Ovary (tissue), 9 donors: Measurements from ENCODE around the gene CCDC152. TPM values are rescaled to one million over a fixed set of nuclear protein-coding genes. Genes with fewer than 3 reads are reported as not detected.

Experiments
- DNase-seq, 5 donors: peaks; one replicate each; pipeline ENCODE4 v3.0.0-alpha.2; 2019 to 2020
- H3K27ac ChIP-seq, 2 donors: fragments of 200-600 bp; one replicate each; pipeline versions ENCODE4 v1.5.1 to v1.8.0; 2019 to 2022
- H3K27me3 ChIP-seq: fragments of 200-600 bp; one replicate; pipeline ENCODE4 v1.8.0; 2022
- H3K36me3 ChIP-seq: fragments of 200-600 bp; sonication (generic); one replicate; pipeline ENCODE4 v1.5.1; 2019
- H3K4me1 ChIP-seq: one replicate; pipeline ENCODE4 v1.8.1; 2013; ENCODE audit warnings: mild to moderate bottlenecking, moderate library complexity; ENCODE audit not compliant: insufficient read depth
- H3K4me3 ChIP-seq: fragments of 200-600 bp; sonication (generic); one replicate; pipeline ENCODE4 v1.5.1; 2017
- H3K9me3 ChIP-seq, 2 donors: fragments of 200-600 bp in 1 of 2; sonication (generic) in 1 of 2; one replicate each; pipeline versions ENCODE4 v1.5.1 to v1.8.1; 2013 to 2019; ENCODE audit warnings: mild to moderate bottlenecking in 1 of 2, moderate library complexity in 1 of 2
- CTCF ChIP-seq, 3 donors: fragments of 450-650 bp in 2 of 3; fragments of 200-600 bp in 1 of 3; IDR thresholded peaks; one replicate each; pipeline versions ENCODE4 v1.5.1 to v1.8.0; 2016 to 2022; ENCODE audit warnings: antibody characterized with exemption in 3 of 3, mild to moderate bottlenecking in 1 of 3
- EP300 ChIP-seq: sonication (generic); formaldehyde crosslinking; IDR thresholded peaks from one replicate; pipeline ENCODE4 v1.6.1; 2017; ENCODE audit warnings: antibody characterized with exemption
- POLR2A ChIP-seq: fragments of 450-650 bp; IDR thresholded peaks from one replicate; pipeline ENCODE4 v1.6.1; 2017; ENCODE audit warnings: antibody characterized with exemption, mild to moderate bottlenecking, moderate library complexity
- WGBS, 3 donors: extraction: QIAGEN DNeasy Blood & Tissue Kit in 1 of 3; methylation state at CpG; one replicate each; pipeline versions ENCODE4 v1.1.5 to v1.1.7; 2013 to 2017; 5-methylcytosine and 5-hydroxymethylcytosine counted together
- intact Hi-C, 4 donors: fragments of 100-400 bp; cut with DNase I; formaldehyde crosslinking; loops; one replicate each; pipeline versions ENCODE4 v1.11.0 to v1.15.1; 2022 to 2023
- polyA plus RNA-seq, 2 donors: library from polyadenylated mRNA; stranded (reverse); fragments of 200-250 nt in 1 of 2; fragments of 350-450 nt in 1 of 2; fragmentation: Illumina TruSeq in 1 of 2; extraction: RNeasy Lipid Tissue Mini Kit (QIAGEN cat#74804) in 1 of 2; gene quantifications; one replicate each; pipeline ENCODE4 v1.2.3, GENCODE V29; 2013 to 2014
- total RNA-seq, 7 donors: library from RNA; depleted of rRNA in 2 of 7; stranded (reverse); fragments of >200 nt in 2 of 7; fragmentation: NEBNext Ultra II Directional in 3 of 7; extraction: Animal tissue kit (Norgen Biotek cat#: 25700) in 3 of 7; gene quantifications; one replicate each; pipeline versions ENCODE4 v1.1.0 to v1.2.4, GENCODE V29; 2016 to 2023
- donor health status: DM: no; HTN: no; CAD: no; lungs with moderate emphysema.
- donor health status: DM: no; HTN: no; CAD: no.
- donor health status: Bipolar disorder and iron deficiency.
- donor health status: DM: yes; HTN: yes; CAD: no.
- donor health status: DM: no; HTN: no; CAD: no.
- donor health status: DM: yes; HTN: yes; CAD: no.

CCDC152 gene
- total and polyA plus RNA-seq, 9 donors: 1.7 to 5.5 (median 3.7) TPM

GRCh38 chr5:42768106-42768504 lies 11.5 kb downstream of the CCDC152 start:
- H3K27ac ChIP-seq: no peak overlapping the region
- no peaks in the 10 kb centered on the region for H3K4me1 ChIP-seq
- no peak for TF ChIP-seq CTCF (IDR thresholded peaks at IDR 0.05)
- no peak for TF ChIP-seq POLR2A
- no peak for TF ChIP-seq EP300
- no peaks in the 10 kb centered on the region for H3K9me3 ChIP-seq
- no peak for DNase-seq
- no peak overlapping the region for H3K4me3 ChIP-seq
- intact Hi-C loops: loop anchor here in 3 of 4 donors (5.0 to 10.0 kb wide), 3 partner anchors 763 to 903 kb away; no protein-coding TSS in a partner anchor
- no peaks in the 10 kb centered on the region for H3K27me3 ChIP-seq
- 12 to 19% (median 16%) methylated on average over 1 of the region's 1 CpG for WGBS, 3 donors
- no peaks in the 10 kb centered on the region for H3K36me3 ChIP-seq

GRCh38 chr5:42770003-42770402 lies 13.4 kb downstream of the CCDC152 start:
- Histone ChIP-seq H3K9me3 (no peaks in the 10 kb centered on the region), H3K27ac (no peak overlapping the region), H3K36me3 (no peaks in the 10 kb centered on the region), H3K4me1 (no peaks in the 10 kb centered on the region), H3K27me3 (no peaks in the 10 kb centered on the region), H3K4me3 (no peak overlapping the region)
- TF ChIP-seq POLR2A (no peak), CTCF (IDR thresholded peaks at IDR 0.05) (no peak), EP300 (no peak)
- intact Hi-C loops: no loop called here
- DNase-seq: no peak

- intact Hi-C loops: no loop called here
- WGBS, 3 donors: 81 to 85% (median 81%) methylated on average over 13 of the region's 13 CpGs
- no peak for DNase-seq
- H3K4me3 ChIP-seq: no peak overlapping the region
- H3K27ac ChIP-seq: no peak overlapping the region
- H3K9me3 ChIP-seq: no peaks in the 10 kb centered on the region
- H3K4me1 ChIP-seq: no peaks in the 10 kb centered on the region
- H3K36me3 ChIP-seq: no peaks in the 10 kb centered on the region
- TF ChIP-seq CTCF (IDR thresholded peaks at IDR 0.05) (no peak), EP300 (no peak), POLR2A (no peak)
- H3K27me3 ChIP-seq: no peaks in the 10 kb centered on the region
These were observed 15.8 kb downstream of the CCDC152 start for GRCh38 chr5:42772265-42772993.

- no peak overlapping the region for H3K27ac ChIP-seq
- no peak overlapping the region for H3K4me3 ChIP-seq
- intact Hi-C loops: no loop called here
- DNase-seq: no peak
- no peaks in the 10 kb centered on the region for H3K27me3 ChIP-seq
- no peak for TF ChIP-seq POLR2A
- no peak for TF ChIP-seq CTCF (IDR thresholded peaks at IDR 0.05)
- no peak for TF ChIP-seq EP300
- no peaks in the 10 kb centered on the region for H3K36me3 ChIP-seq
- WGBS, 3 donors: 68 to 80% (median 77%) methylated on average over 1 of the region's 1 CpG
- no peaks in the 10 kb centered on the region for H3K9me3 ChIP-seq
- no peaks in the 10 kb centered on the region for H3K4me1 ChIP-seq
These were observed 22.5 kb downstream of the CCDC152 start for GRCh38 chr5:42779083-42779482.
